Lower lobe of right lung (tissue), 2 donors: ENCODE results near the gene MYOM1. TPM values are rescaled to one million over a fixed set of nuclear protein-coding genes. Genes with fewer than 3 reads are reported as not detected.
"Not testable (repeated sequence)": the region's sequence is repeated elsewhere in the genome, so short reads cannot be mapped to it uniquely, and the experiment has no call there.

ENCODE experiments used
- ATAC-seq, 2 donors: fragments of 200-7000 bp; cut with Tn5 transposase; one replicate each; pipeline ENCODE4 v1.9.1; 2020 to 2022; ENCODE audit warnings: mild to moderate bottlenecking in 2 of 2, moderate library complexity in 2 of 2
- DNase-seq: peaks from one replicate; pipeline ENCODE4 v3.0.0-alpha.2; 2020
- H3K27ac ChIP-seq: fragments of 200-600 bp; one replicate; pipeline ENCODE4 v1.8.0; 2022
- H3K27me3 ChIP-seq: fragments of 200-600 bp; one replicate; pipeline ENCODE4 v1.8.0; 2022; ENCODE audit warnings: low read depth
- H3K36me3 ChIP-seq: fragments of 200-600 bp; one replicate; pipeline ENCODE4 v1.8.0; 2022; ENCODE audit warnings: mild to moderate bottlenecking
- H3K4me1 ChIP-seq: fragments of 200-600 bp; one replicate; pipeline ENCODE4 v1.8.0; 2022
- H3K4me3 ChIP-seq: fragments of 200-600 bp; one replicate; pipeline ENCODE4 v1.8.0; 2022; ENCODE audit warnings: mild to moderate bottlenecking
- H3K9me3 ChIP-seq: fragments of 200-600 bp; one replicate; pipeline ENCODE4 v1.8.0; 2022
- intact Hi-C: fragments of 100-400 bp; cut with DNase I; formaldehyde crosslinking; loops from one replicate; pipeline ENCODE4 v1.11.0; 2022
- total RNA-seq: library from RNA; stranded (reverse); fragmentation: NEBNext Ultra II Directional; extraction: Animal tissue kit (Norgen Biotek cat#: 25700); gene quantifications from one replicate; pipeline ENCODE4 v1.2.1, GENCODE V29; 2021
- TF ChIP-seq, protein P1 (sequence below): fragments of 200-600 bp; IDR thresholded peaks from one replicate; pipeline ENCODE4 v1.8.0; 2022; ENCODE audit warnings: antibody characterized with exemption, mild to moderate bottlenecking
- donor health status: DM: no; HTN: yes; CAD: no; lungs with severe emphysema.

MYOM1 gene
- total RNA-seq, 1 donor from 2014 or later = 5.0 TPM

DNA sequence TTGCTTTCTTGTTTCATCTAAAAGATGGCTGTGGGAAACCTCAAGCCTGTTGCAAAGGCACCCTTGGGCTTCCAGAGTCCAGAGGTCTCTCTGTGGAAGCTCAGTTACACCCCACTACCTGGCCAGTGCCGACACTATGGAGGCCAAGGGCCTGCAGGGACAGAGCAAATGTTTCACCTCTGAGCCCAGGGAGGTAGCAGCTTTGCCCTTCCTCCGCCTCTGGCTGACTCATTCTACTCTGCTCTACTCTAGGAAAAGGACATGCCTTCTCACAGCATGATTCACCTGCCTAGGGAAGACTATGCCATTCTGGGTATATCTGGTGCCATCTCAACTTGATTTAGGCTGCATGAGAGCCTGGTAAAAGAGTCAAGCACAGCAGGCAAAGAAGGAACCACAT, 12.2 kb downstream of the MYOM1 start:
- no peak overlapping the region for H3K27ac ChIP-seq

DNA sequence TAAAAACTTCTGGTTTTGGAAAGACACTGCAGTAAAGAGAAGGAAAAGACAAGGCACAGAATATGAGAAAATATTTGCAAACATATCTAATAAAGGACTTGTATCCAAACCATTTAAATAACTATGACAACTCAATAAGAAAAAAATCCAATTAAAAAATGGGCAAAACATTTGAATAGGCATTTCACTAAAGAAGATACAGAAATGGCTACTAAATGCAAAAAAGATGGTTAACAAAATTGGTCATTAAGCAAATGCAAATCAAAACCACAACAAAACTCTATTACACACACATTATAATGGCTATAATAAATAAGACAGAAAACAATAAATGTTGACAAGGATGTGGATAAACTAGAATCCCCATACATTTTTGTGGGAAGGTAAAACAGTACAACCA, 14.5 kb downstream of the MYOM1 start:
- Histone ChIP-seq H3K27me3 (no peaks in the 10 kb centered on the region), H3K36me3 (no peaks in the 10 kb centered on the region), H3K27ac (no peak overlapping the region), H3K4me3 (no peak overlapping the region), H3K4me1 (no peaks in the 10 kb centered on the region), H3K9me3 (peaks cover 17% of the 10 kb centered on the region)
- TF ChIP-seq, protein P1, sequence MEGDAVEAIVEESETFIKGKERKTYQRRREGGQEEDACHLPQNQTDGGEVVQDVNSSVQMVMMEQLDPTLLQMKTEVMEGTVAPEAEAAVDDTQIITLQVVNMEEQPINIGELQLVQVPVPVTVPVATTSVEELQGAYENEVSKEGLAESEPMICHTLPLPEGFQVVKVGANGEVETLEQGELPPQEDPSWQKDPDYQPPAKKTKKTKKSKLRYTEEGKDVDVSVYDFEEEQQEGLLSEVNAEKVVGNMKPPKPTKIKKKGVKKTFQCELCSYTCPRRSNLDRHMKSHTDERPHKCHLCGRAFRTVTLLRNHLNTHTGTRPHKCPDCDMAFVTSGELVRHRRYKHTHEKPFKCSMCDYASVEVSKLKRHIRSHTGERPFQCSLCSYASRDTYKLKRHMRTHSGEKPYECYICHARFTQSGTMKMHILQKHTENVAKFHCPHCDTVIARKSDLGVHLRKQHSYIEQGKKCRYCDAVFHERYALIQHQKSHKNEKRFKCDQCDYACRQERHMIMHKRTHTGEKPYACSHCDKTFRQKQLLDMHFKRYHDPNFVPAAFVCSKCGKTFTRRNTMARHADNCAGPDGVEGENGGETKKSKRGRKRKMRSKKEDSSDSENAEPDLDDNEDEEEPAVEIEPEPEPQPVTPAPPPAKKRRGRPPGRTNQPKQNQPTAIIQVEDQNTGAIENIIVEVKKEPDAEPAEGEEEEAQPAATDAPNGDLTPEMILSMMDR = no peak
- intact Hi-C loops = no loop called here
- no peak for DNase-seq
- ATAC-seq = no peak

More for the DNA sequence above, 12.2 kb downstream of the MYOM1 start:
- no peak for ATAC-seq
- Histone ChIP-seq H3K36me3 (no peaks in the 10 kb centered on the region), H3K27me3 (no peaks in the 10 kb centered on the region), H3K4me3 (no peak overlapping the region), H3K9me3 (peaks cover 14% of the 10 kb centered on the region), H3K4me1 (no peaks in the 10 kb centered on the region)
- TF ChIP-seq, protein P1 = no peak
- intact Hi-C loops = no loop called here
- no peak for DNase-seq

DNA sequence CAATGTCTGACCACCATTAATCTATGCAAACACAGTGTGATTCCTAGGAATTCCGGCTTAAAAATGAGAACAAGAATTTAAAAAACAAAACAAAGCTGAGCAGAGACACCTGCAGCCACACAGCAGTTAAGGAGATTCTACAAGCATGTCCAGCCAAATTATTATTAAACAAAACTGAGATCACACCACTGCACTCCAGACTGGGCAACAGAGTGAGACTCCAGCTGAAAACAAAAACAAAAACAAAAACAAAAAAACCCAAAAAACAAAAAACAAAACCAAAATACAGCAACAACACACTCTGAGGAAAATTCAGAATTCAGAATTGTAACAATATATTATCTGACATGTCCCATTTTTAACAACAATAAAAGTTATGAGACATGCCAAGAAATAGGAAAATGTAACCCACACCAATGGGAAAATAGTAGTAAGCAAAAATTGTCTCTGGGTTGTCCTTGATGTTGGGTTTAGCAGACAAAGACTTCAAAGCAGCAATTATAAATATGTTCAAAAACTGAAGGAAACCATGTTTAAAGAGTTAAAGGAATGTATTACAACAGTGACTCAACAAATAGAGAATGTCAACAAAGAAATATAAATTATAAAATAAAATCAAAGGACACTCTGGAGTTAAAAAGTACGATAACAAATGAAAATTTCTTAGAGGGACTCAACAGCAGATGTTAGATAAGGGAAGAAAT, 19.7 kb downstream of the MYOM1 start:
- Histone ChIP-seq H3K4me1 (no peaks in the 10 kb centered on the region), H3K27ac (no peak overlapping the region), H3K27me3 (no peaks in the 10 kb centered on the region), H3K36me3 (no peaks in the 10 kb centered on the region), H3K4me3 (no peak overlapping the region), H3K9me3 (peaks cover 10% of the 10 kb centered on the region)
- TF ChIP-seq, protein P1 = no peak
- ATAC-seq = no peak
- intact Hi-C loops = no loop called here
- DNase-seq = no peak

DNA sequence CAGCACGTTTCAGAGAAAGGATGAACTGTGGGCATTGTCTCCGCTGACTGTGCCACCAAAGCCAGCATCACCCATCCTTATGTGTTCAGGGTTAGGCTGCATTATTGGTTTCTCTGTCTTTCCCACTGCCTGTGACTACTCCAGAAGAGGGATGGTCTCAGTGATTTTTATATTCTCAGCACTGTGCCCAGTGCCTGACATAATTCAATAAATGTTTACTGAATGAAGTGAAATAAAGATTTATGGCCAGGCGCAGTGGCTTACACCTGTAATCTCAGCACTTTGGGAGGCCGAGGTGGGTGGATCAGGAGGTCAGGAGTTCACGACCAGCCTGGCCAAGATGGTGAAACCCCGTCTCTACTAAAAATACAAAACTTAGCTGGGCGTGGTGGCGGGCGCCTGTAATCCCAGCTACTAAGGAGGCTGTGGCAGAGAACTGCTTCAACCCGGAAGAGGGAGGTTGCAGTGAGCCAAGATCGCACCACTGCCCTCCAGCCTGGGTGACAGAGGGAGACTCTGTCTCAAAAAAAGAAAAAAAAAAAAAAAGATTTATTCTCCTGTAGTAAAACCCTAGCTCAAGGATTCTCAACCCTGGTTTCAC, 21.4 kb downstream of the MYOM1 start:
- H3K36me3 ChIP-seq, H3K4me1 ChIP-seq, H3K4me3 ChIP-seq, H3K27me3 ChIP-seq, ATAC-seq, H3K27ac ChIP-seq, intact Hi-C loops, H3K9me3 ChIP-seq, DNase-seq: not testable (repeated sequence)

DNA sequence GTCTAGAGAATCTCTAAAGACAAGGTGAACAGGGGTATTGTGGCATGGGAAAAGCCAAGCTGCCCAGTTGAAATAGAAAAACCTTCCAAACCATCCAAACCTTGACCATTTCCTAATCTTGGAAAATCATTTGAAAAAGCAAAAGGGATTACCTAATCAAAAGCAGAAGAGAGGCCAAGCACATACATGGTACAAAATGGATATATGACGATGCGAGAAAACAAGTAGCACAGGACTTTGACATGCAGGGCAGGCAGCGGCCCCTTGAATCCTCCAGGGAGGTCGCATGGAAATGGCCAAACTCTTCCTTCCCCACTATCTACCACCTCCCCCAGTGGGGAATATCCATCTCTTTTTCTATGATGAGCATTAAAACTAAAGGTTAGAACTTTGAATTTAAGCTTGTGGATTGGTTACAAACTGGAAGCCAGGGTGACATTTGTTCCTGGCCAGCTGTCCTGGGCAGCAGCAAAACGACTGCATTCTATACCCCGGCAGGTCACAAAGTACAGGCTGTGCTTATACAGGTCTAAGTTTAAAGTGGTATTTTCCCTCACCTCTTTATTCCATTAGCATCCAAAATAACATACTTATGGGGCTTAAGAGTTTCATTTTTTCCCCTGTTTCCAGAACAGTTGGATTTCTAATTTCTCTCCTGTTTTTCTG, 24.7 kb downstream of the MYOM1 start:
- no peaks in the 10 kb centered on the region for H3K27me3 ChIP-seq
- intact Hi-C loops = no loop called here
- H3K4me1 ChIP-seq = no peaks in the 10 kb centered on the region
- TF ChIP-seq, protein P1 = no peak
- ATAC-seq (no peak), DNase-seq (no peak)
- H3K36me3 ChIP-seq = no peaks in the 10 kb centered on the region
- H3K27ac ChIP-seq = no peak overlapping the region
- no peak overlapping the region for H3K4me3 ChIP-seq
- no peaks in the 10 kb centered on the region for H3K9me3 ChIP-seq

DNA sequence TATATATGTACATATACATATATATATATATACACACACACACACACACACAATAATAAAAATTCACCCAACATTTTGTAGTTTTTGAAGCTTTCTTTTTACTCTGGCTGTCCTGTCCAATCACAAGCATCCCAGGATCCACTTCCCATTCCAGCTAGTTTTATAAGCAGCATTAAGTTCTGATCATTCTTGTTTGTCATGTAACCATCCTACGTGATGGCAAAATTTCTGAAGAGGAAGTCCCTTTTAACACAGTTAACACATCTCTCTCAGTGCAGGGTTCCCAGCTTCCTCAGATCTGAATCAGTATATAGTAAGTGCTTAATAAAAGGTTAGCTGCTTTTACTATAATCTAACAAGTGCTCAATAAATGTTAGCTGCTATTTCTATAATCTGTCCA, 26.4 kb downstream of the MYOM1 start:
- intact Hi-C loops = no loop called here
- Histone ChIP-seq H3K27ac (no peak overlapping the region), H3K9me3 (no peaks in the 10 kb centered on the region), H3K27me3 (no peaks in the 10 kb centered on the region), H3K4me1 (no peaks in the 10 kb centered on the region), H3K4me3 (no peak overlapping the region), H3K36me3 (no peaks in the 10 kb centered on the region)
- no peak for DNase-seq
- ATAC-seq = no peak
- TF ChIP-seq, protein P1 = no peak
